Measurements from ENCODE around the gene EFNA5.

Gene EFNA5

DNA sequence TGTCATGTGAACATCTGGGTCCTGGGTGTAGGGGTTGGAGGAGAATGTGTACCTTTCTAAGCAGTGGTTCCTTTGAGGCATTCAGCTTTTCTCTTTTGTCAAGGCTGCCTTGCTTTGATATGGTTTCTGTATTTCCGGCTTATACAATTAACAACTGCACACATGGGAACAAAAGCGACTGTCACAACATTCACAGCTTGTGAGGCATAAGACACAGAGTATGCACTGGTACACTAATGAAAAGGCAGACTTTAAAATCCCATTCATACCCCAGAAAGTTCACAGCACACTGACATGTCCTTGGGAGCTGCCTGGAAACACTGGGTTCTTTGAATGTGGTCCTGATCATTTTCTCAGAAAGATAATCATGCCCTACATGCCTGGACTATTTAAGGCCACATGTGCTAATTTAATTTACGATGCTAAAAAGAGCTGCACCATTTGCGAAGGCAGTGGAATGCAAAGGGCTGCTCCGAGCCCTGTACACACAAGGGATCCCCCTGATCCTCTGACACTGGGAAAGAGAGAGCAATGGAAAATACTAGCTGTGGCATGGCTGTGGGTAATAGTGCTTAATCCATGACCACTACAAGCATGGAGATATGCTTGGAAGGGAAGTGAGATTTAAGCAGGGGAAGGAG, 131.8 kb downstream of the EFNA5 start:
- Mint-ChIP-seq H3K4me3 (no peak overlapping the region), H3K4me1 (no peaks in the 10 kb centered on the region), H3K9me3 (no peaks in the 10 kb centered on the region), H3K27ac (no peak overlapping the region), H3K27me3 (peaks cover 0 to 9% of the 10 kb centered on the region in 2 donors), H3K36me3 (no peaks in the 10 kb centered on the region)
- DNase-seq (no peak), ATAC-seq (replicated peaks) (no peak)

DNA sequence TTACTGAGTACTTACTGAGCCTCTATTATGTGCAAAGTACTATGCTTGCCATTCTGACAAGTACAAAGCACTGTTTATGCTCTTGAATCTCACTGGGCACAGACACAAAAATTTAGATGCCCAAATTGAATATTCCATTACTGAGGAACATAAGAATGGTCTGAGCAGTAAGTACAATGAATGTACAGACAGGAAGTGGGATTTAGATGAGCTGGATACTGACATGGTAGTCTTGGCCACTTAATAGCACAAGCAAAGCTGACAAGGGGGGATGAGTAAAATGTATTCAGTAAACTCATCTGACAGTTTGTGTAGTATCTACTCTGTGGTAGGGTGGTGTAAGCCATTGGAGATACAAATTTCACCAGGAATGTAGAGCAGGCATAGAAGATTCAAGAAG, 132.4 kb downstream of the EFNA5 start:
- Mint-ChIP-seq H3K27me3 (peaks cover 0 to 9% of the 10 kb centered on the region in 2 donors), H3K9me3 (no peaks in the 10 kb centered on the region), H3K27ac (no peak overlapping the region), H3K4me3 (no peak overlapping the region), H3K36me3 (no peaks in the 10 kb centered on the region), H3K4me1 (no peaks in the 10 kb centered on the region)
- ATAC-seq (replicated peaks), result no peak
- DNase-seq, result no peak

DNA sequence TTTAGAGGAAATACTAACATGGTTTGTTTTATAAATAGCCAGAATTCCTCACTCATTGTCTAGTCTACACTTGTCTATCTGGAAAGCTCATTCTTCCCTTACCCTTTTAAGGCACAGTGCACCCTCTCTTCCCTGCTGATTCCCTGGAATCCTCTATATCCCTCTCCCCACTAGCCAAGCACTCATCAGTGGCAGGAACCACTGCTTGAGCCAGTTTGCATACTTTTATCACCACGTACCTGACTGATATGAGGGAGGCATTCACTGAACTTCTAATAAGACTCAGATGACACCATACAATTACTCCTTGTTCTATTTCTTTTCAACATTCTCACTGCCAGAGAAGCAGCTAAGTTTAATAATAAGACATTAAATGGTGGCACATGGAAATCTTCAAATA, 134.9 kb downstream of the EFNA5 start:
- Mint-ChIP-seq H3K27me3 (peaks cover 0 to 9% of the 10 kb centered on the region in 2 donors), H3K4me1 (no peaks in the 10 kb centered on the region), H3K9me3 (no peaks in the 10 kb centered on the region), H3K4me3 (no peak overlapping the region), H3K36me3 (no peaks in the 10 kb centered on the region), H3K27ac (no peak overlapping the region)
- ATAC-seq (replicated peaks) (no peak), DNase-seq (no peak)

DNA sequence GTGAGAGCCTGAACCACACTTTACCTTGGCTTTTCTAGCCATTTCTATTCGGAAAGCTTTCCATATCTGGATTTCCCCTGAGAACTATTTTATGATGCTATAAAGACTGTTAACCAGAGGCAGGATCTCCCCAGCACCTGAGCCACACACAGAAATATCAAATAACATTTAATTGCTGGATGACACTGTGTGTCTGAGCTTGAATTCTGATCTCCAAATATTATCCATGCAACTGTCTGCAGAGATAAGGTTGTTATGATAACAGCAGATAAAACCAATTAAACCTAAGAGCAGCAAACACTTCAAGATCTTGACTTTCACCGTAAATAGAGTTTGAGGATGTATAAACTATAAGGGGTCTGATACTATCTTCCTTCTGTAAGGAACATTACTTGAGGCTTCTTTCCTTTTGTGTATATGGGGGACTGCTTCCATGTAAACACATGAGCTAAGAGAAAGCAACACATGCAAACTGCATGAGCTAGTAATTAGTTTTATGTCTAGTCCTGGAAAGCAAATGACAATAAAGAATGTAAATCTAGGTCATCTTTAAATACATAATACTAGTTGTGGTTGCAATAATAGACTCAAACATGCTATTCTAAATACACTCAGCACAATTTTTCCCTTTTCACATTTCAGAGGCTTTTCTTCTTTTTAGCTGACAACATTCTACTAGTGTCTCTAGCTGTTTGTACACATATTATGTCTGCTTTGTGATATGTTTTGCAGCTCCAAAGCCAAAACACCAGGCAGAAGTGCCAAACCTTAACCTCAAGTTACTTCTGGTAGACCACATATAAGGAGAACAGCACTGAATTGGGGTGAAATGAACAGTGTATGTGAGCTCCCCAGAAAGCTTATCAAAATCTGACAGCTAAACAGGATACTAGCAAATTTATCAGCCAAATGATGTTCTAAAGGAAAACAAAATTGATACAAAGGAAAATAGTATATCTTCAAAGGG, 136.5 kb downstream of the EFNA5 start:
- H3K4me3 Mint-ChIP-seq, result no peak overlapping the region
- no peaks in the 10 kb centered on the region for H3K4me1 Mint-ChIP-seq
- DNase-seq, result no peak
- H3K27ac Mint-ChIP-seq, result no peak overlapping the region
- no peaks in the 10 kb centered on the region for H3K36me3 Mint-ChIP-seq
- no peaks in the 10 kb centered on the region for H3K9me3 Mint-ChIP-seq
- no peak for ATAC-seq (replicated peaks)
- peaks cover 0 to 9% of the 10 kb centered on the region in 2 donors for H3K27me3 Mint-ChIP-seq

- Mint-ChIP-seq H3K27ac (no peak overlapping the region), H3K9me3 (no peaks in the 10 kb centered on the region), H3K36me3 (no peaks in the 10 kb centered on the region), H3K4me1 (no peaks in the 10 kb centered on the region), H3K4me3 (no peak overlapping the region), H3K27me3 (no peaks in the 10 kb centered on the region)
- ATAC-seq (replicated peaks) (no peak), DNase-seq (no peak)
Observed at GRCh38 chr5:107532916-107533315, 137.8 kb downstream of the EFNA5 start.

DNA sequence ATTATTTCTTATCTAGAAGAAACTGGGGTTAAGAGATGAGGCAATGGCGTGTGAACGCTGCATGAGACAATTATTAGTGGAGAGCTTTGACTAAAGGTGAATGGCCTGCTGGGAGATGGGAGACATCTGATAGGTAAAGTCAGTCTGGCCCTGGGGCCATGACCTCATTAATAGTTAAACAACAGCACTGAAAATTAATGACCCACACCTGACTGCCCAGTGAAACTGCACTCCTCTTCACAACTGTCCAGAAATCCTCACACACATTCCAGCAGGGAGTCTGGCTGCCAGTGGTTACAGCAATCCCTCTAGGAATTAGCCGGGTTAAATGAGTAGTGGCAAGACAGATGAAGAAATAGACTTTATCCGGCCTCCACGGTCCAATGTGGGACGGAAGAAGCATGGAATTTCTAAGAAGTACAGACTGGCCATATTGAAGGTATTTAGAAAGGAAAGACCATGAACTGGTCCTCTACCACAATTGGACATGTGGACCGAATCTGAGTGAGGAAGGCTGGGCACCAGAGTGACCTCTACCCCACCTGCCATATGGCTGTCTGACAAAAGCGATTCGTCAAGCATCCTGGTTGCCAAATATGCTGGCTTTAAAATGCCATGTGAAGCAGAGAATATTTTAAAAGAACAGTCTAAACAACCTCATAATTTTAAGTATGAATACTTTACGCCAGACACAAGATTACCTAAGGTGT, 138.4 kb downstream of the EFNA5 start:
- Mint-ChIP-seq H3K4me3 (no peak overlapping the region), H3K4me1 (no peaks in the 10 kb centered on the region), H3K27ac (no peak overlapping the region), H3K36me3 (no peaks in the 10 kb centered on the region), H3K27me3 (no peaks in the 10 kb centered on the region), H3K9me3 (no peaks in the 10 kb centered on the region)
- DNase-seq (no peak), ATAC-seq (replicated peaks) (no peak)

DNA sequence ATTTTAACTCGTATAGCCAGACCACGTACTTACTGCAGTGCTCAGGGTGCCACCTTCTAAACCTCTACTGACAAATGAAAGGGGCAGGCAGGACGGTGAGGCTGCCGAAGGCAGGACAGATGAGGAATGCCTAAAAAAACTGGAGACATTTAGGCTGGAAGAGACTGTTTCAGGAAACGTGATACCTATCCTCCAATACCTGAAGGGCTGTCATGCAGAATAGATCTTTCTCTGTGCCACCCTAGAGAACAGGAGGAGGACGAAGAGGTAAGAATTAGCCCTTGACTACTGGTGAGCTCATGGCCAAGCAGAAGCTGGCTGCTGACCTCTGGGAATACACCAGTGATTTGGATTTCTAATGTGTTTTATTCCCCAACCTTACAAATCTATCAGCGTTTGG, 139.4 kb downstream of the EFNA5 start:
- Mint-ChIP-seq H3K27ac (no peak overlapping the region), H3K27me3 (no peaks in the 10 kb centered on the region), H3K4me3 (no peak overlapping the region), H3K36me3 (no peaks in the 10 kb centered on the region), H3K9me3 (no peaks in the 10 kb centered on the region), H3K4me1 (no peaks in the 10 kb centered on the region)
- DNase-seq, result no peak
- ATAC-seq (replicated peaks), result no peak

DNA sequence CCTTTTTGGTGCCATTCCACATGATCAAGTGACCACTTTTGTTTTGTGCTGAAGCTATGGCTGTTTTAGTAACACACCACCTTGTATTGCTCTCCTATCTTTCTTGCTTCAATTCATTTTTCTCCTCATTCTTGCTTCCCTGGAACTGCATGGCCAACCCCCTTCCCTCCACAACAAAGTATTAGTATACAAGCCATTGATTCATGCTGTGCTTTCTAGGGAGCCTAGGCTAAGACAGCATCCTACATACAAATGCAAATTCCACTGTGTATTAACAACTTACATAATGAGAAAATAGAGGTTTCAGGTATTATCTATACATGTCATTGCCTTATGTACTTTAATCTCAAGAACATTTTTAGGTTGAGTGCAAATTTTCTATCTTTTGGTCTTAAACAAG, 141.1 kb downstream of the EFNA5 start:
- DNase-seq (no peak), ATAC-seq (replicated peaks) (no peak)
- H3K36me3 Mint-ChIP-seq, result no peaks in the 10 kb centered on the region
- H3K9me3 Mint-ChIP-seq, result no peaks in the 10 kb centered on the region
- H3K4me3 Mint-ChIP-seq, result no peak overlapping the region
- no peaks in the 10 kb centered on the region for H3K27me3 Mint-ChIP-seq
- no peak overlapping the region for H3K27ac Mint-ChIP-seq
- H3K4me1 Mint-ChIP-seq, result no peaks in the 10 kb centered on the region

GRCh38 chr5:107526270-107526937, 144.3 kb downstream of the EFNA5 start:
- H3K36me3 Mint-ChIP-seq, result no peaks in the 10 kb centered on the region
- DNase-seq, result no peak
- H3K27ac Mint-ChIP-seq, result no peak overlapping the region
- no peak for ATAC-seq (replicated peaks)
- H3K4me3 Mint-ChIP-seq, result no peak overlapping the region
- no peaks in the 10 kb centered on the region for H3K9me3 Mint-ChIP-seq
- no peaks in the 10 kb centered on the region for H3K27me3 Mint-ChIP-seq
- H3K4me1 Mint-ChIP-seq, result no peaks in the 10 kb centered on the region

GRCh38 chr5:107524111-107524510, 146.6 kb downstream of the EFNA5 start:
- no peaks in the 10 kb centered on the region for H3K27me3 Mint-ChIP-seq
- H3K9me3 Mint-ChIP-seq, result no peaks in the 10 kb centered on the region
- H3K36me3 Mint-ChIP-seq, result no peaks in the 10 kb centered on the region
- H3K27ac Mint-ChIP-seq, result no peak overlapping the region
- DNase-seq, result no peak
- H3K4me1 Mint-ChIP-seq, result no peaks in the 10 kb centered on the region
- no peak for ATAC-seq (replicated peaks)
- H3K4me3 Mint-ChIP-seq, result no peak overlapping the region

DNA sequence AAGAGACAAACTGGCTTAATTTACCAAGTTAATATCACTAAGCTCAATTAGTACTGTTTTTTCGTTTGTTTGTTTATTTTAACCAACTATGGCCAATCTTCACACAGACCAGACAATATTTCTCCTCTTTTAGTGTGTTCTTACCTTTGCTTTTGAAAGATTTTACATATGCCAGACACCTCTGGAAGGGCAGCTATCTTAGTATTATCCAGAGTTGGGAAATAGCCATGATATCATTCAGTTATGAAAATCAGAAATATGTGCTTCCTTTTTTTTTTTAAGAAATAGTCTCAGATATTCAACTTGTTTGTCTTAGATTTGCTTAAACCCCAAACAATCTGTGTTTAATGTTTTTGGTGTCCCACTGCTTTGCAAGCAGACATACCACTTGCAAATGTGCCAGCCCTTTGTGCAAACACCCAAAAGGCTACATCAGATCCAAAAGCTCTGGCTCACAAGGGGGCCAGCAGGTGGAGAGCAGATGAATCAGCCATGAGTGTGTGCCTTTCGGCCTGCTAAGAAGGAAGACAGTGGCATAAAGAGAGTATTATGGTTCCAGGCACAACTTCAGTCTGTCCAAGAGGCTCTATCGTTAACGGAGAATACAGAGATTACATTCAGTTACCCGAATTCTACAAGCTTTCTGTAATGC, 147.6 kb downstream of the EFNA5 start:
- Mint-ChIP-seq H3K9me3 (no peaks in the 10 kb centered on the region), H3K27me3 (no peaks in the 10 kb centered on the region), H3K4me3 (no peak overlapping the region), H3K4me1 (no peaks in the 10 kb centered on the region), H3K27ac (no peak overlapping the region), H3K36me3 (no peaks in the 10 kb centered on the region)
- no peak for ATAC-seq (replicated peaks)
- DNase-seq, result no peak

DNA sequence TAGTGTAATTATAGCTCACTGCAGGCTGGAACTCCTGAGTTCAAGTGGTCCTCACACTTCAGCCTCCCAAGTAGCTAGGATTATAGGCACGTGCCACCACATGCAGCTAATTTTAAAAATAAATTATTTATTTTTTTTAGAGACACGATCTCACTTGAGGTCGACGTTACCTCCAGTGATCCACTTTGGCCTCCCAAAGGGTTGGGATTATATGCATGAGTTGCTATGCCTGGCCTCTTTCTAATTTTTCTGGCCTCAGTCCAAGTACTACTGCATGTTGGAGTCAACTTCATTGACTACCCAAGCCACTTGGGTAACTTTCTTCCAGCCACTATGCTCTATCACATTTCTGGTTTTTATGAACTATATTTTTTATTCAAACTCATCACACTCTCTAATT, 148.3 kb downstream of the EFNA5 start:
- H3K9me3 Mint-ChIP-seq, result no peaks in the 10 kb centered on the region
- H3K27ac Mint-ChIP-seq, result no peak overlapping the region
- H3K36me3 Mint-ChIP-seq, result no peaks in the 10 kb centered on the region
- no peak for ATAC-seq (replicated peaks)
- H3K4me1 Mint-ChIP-seq, result no peaks in the 10 kb centered on the region
- no peak overlapping the region for H3K4me3 Mint-ChIP-seq
- no peak for DNase-seq
- H3K27me3 Mint-ChIP-seq, result no peaks in the 10 kb centered on the region

DNA sequence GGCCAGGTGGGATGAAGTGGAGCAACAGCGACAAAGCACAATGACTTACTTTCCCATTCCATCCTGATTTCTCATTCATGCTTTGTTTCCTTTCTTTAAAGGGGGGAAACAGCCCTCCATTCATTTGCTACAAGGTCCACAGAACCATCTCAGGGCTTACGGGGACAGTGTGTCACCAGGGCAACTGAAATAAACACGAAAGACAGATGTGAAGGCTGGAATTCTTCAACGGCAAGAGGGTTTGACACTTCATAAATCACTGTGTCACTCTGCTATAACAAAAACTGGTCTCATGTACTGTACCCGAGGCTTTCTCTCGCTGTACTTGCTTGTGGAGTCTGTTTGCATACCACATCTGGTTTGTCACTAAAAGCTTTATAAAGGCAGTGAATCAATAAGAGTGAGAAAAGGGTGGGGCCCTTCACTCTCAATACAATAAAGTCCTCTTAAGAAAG, 150.8 kb downstream of the EFNA5 start:
- Mint-ChIP-seq H3K4me3 (no peak overlapping the region), H3K27me3 (no peaks in the 10 kb centered on the region), H3K9me3 (no peaks in the 10 kb centered on the region), H3K36me3 (no peaks in the 10 kb centered on the region), H3K27ac (no peak overlapping the region), H3K4me1 (no peaks in the 10 kb centered on the region)
- DNase-seq (no peak), ATAC-seq (replicated peaks) (no peak)

DNA sequence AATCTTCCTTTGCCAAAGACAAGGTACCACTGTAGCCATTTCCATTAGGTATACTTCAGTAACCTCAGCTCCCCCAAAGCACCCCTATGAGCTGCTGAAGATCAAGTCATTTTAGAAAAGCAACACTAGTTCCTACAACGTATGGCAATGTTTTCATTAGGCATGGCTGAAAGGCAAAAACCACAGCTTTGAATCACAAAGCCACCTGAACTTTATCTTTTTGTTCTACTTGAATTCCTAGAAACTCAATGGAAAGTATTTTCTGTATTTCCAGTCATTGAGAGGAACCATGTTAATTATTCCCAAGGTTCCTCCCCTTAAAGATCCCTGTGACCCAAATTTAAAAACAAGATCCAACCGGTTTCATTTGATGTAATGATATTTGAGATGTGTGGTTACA, 152.1 kb downstream of the EFNA5 start:
- no peaks in the 10 kb centered on the region for H3K9me3 Mint-ChIP-seq
- H3K4me3 Mint-ChIP-seq, result no peak overlapping the region
- ATAC-seq (replicated peaks) (no peak), DNase-seq (no peak)
- H3K4me1 Mint-ChIP-seq, result no peaks in the 10 kb centered on the region
- no peaks in the 10 kb centered on the region for H3K36me3 Mint-ChIP-seq
- H3K27me3 Mint-ChIP-seq, result no peaks in the 10 kb centered on the region
- H3K27ac Mint-ChIP-seq, result no peak overlapping the region
